Measurements from ENCODE around the gene EYS.
"Not testable (repeated sequence)": the region's sequence is repeated elsewhere in the genome, so short reads cannot be mapped to it uniquely, and the experiment has no call there.

EYS gene

GRCh38 chr6:63750400-63750799 is 1956.6 kb downstream of the EYS start:
- DNase-seq, result no peak

GRCh38 chr6:63745784-63746183 is 1961.2 kb downstream of the EYS start:
- DNase-seq, result no peak

GRCh38 chr6:63744810-63745209 is 1962.2 kb downstream of the EYS start:
- no peak for DNase-seq

GRCh38 chr6:63743691-63744090 is 1963.3 kb downstream of the EYS start:
- DNase-seq, result no peak

GRCh38 chr6:63742060-63742459 is 1965.0 kb downstream of the EYS start:
- no peak for DNase-seq

GRCh38 chr6:63740709-63741108 is 1966.3 kb downstream of the EYS start:
- peak in 1 of 2 experiments; percentile 23 for DNase-seq

- no peak for DNase-seq
Measured at GRCh38 chr6:63739094-63739687, 1967.8 kb downstream of the EYS start.

- DNase-seq, result not testable (repeated sequence)
Measured at GRCh38 chr6:63738190-63738589, 1968.8 kb downstream of the EYS start.

GRCh38 chr6:63734923-63735322 is 1972.1 kb downstream of the EYS start:
- DNase-seq, result no peak

- no peak for DNase-seq
Measured at GRCh38 chr6:63732336-63732735, 1974.7 kb downstream of the EYS start.

GRCh38 chr6:63731930-63732329 is 1975.1 kb downstream of the EYS start:
- no peak for DNase-seq

GRCh38 chr6:63730311-63730710 is 1976.7 kb downstream of the EYS start:
- DNase-seq, result no peak

GRCh38 chr6:63724721-63725120 is 1982.3 kb downstream of the EYS start:
- DNase-seq, result no peak

GRCh38 chr6:63721181-63721580 is 1985.8 kb downstream of the EYS start:
- DNase-seq, result no peak

GRCh38 chr6:63716169-63716568 is 1990.9 kb downstream of the EYS start:
- no peak for DNase-seq

- no peak for DNase-seq
Measured at GRCh38 chr6:63714091-63714490, 1992.9 kb downstream of the EYS start.

- no peak for DNase-seq
Measured at GRCh38 chr6:63713332-63713731, 1993.7 kb downstream of the EYS start.

- DNase-seq, result no peak
Measured at GRCh38 chr6:63709148-63709547, 1997.9 kb downstream of the EYS start.

GRCh38 chr6:63708631-63709030 is 1998.4 kb downstream of the EYS start:
- DNase-seq, result no peak

GRCh38 chr6:63706630-63707029 is 2000.4 kb downstream of the EYS start:
- DNase-seq, result no peak

GRCh38 chr6:63705707-63706106 is 2001.3 kb downstream of the EYS start:
- no peak for DNase-seq

GRCh38 chr6:63690221-63690620 is 2016.8 kb downstream of the EYS start:
- no peak for DNase-seq

GRCh38 chr6:63689421-63689820 is 2017.6 kb downstream of the EYS start:
- DNase-seq, result no peak

- DNase-seq, result no peak
Measured at GRCh38 chr6:63685446-63686379, 2021.3 kb downstream of the EYS start.

All from SW 1271 (cell line).